ENCODE measurements around the gene RNF32. TPM values are rescaled to one million over a fixed set of nuclear protein-coding genes. Genes with fewer than 3 reads are reported as not detected.

The RNF32 gene
- total RNA-seq, 1 donor = under 0.01 TPM

- Histone ChIP-seq H4K20me1 (ENCODE audit: insufficient read depth, low read length) (no peaks in the 10 kb centered on the region), H3K9me3 (ENCODE audit: low read depth, low read length) (no peaks in the 10 kb centered on the region), H2AFZ (ENCODE audit: low read length) (no peak overlapping the region), H3K4me3 (ENCODE audit: insufficient read depth, low read length) (no peak overlapping the region), H3K27me3 (ENCODE audit: insufficient read depth, low read length) (no peaks in the 10 kb centered on the region), H3K4me1 (ENCODE audit: insufficient read depth, low read length) (no peaks in the 10 kb centered on the region), H3K36me3 (ENCODE audit: insufficient read depth, low read length) (no peaks in the 10 kb centered on the region), H3K27ac (ENCODE audit: low read depth, low read length) (no peak overlapping the region), H3K4me2 (ENCODE audit: insufficient read depth, low read length) (no peak overlapping the region), H3K79me2 (ENCODE audit: insufficient read depth, low read length) (no peaks in the 10 kb centered on the region)
- no peak for DNase-seq (ENCODE audit: insufficient read length, low spot score, missing footprints)
- TF ChIP-seq CTCF (IDR thresholded peaks at IDR 0.05; ENCODE audit: extremely low read depth, low read depth, low read length) = no peak
These were observed 21.1 kb downstream of the RNF32 start for GRCh38 chr7:156661637-156662036.

GRCh38 chr7:156662277-156662676 lies 21.7 kb downstream of the RNF32 start:
- no peak for DNase-seq (ENCODE audit: insufficient read length, low spot score, missing footprints)
- TF ChIP-seq CTCF (IDR thresholded peaks at IDR 0.05; ENCODE audit: extremely low read depth, low read depth, low read length) = no peak
- H3K79me2 ChIP-seq (ENCODE audit: insufficient read depth, low read length) = no peaks in the 10 kb centered on the region
- no peak overlapping the region for H2AFZ ChIP-seq (ENCODE audit: low read length)
- H3K4me3 ChIP-seq (ENCODE audit: insufficient read depth, low read length) = no peak overlapping the region
- H3K27ac ChIP-seq (ENCODE audit: low read depth, low read length) = no peak overlapping the region
- no peak overlapping the region for H3K4me2 ChIP-seq (ENCODE audit: insufficient read depth, low read length)
- no peaks in the 10 kb centered on the region for H3K9me3 ChIP-seq (ENCODE audit: low read depth, low read length)
- no peaks in the 10 kb centered on the region for H3K4me1 ChIP-seq (ENCODE audit: insufficient read depth, low read length)
- no peaks in the 10 kb centered on the region for H3K36me3 ChIP-seq (ENCODE audit: insufficient read depth, low read length)
- no peaks in the 10 kb centered on the region for H3K27me3 ChIP-seq (ENCODE audit: insufficient read depth, low read length)
- H4K20me1 ChIP-seq (ENCODE audit: insufficient read depth, low read length) = no peaks in the 10 kb centered on the region

GRCh38 chr7:156665101-156665500 lies 24.5 kb downstream of the RNF32 start:
- H3K4me1 ChIP-seq (ENCODE audit: insufficient read depth, low read length) = no peaks in the 10 kb centered on the region
- no peaks in the 10 kb centered on the region for H3K27me3 ChIP-seq (ENCODE audit: insufficient read depth, low read length)
- H3K4me3 ChIP-seq (ENCODE audit: insufficient read depth, low read length) = no peak overlapping the region
- no peak for TF ChIP-seq CTCF (IDR thresholded peaks at IDR 0.05; ENCODE audit: extremely low read depth, low read depth, low read length)
- H2AFZ ChIP-seq (ENCODE audit: low read length) = no peak overlapping the region
- no peaks in the 10 kb centered on the region for H4K20me1 ChIP-seq (ENCODE audit: insufficient read depth, low read length)
- no peak for DNase-seq (ENCODE audit: insufficient read length, low spot score, missing footprints)
- H3K79me2 ChIP-seq (ENCODE audit: insufficient read depth, low read length) = no peaks in the 10 kb centered on the region
- H3K27ac ChIP-seq (ENCODE audit: low read depth, low read length) = no peak overlapping the region
- H3K36me3 ChIP-seq (ENCODE audit: insufficient read depth, low read length) = no peaks in the 10 kb centered on the region
- no peaks in the 10 kb centered on the region for H3K9me3 ChIP-seq (ENCODE audit: low read depth, low read length)
- no peak overlapping the region for H3K4me2 ChIP-seq (ENCODE audit: insufficient read depth, low read length)

GRCh38 chr7:156666368-156667109 lies 26.0 kb downstream of the RNF32 start:
- Histone ChIP-seq H3K4me1 (ENCODE audit: insufficient read depth, low read length) (no peaks in the 10 kb centered on the region), H2AFZ (ENCODE audit: low read length) (no peak overlapping the region), H3K9me3 (ENCODE audit: low read depth, low read length) (no peaks in the 10 kb centered on the region), H3K27ac (ENCODE audit: low read depth, low read length) (no peak overlapping the region), H3K4me2 (ENCODE audit: insufficient read depth, low read length) (no peak overlapping the region), H3K4me3 (ENCODE audit: insufficient read depth, low read length) (no peak overlapping the region), H3K27me3 (ENCODE audit: insufficient read depth, low read length) (no peaks in the 10 kb centered on the region), H4K20me1 (ENCODE audit: insufficient read depth, low read length) (no peaks in the 10 kb centered on the region), H3K36me3 (ENCODE audit: insufficient read depth, low read length) (no peaks in the 10 kb centered on the region), H3K79me2 (ENCODE audit: insufficient read depth, low read length) (no peaks in the 10 kb centered on the region)
- no peak for TF ChIP-seq CTCF (IDR thresholded peaks at IDR 0.05; ENCODE audit: extremely low read depth, low read depth, low read length)
- DNase-seq (ENCODE audit: insufficient read length, low spot score, missing footprints) = no peak
